K562 (cell line): ENCODE measurements around the gene MAPK8IP2. TPM values are rescaled to one million over a fixed set of nuclear protein-coding genes. Genes with fewer than 3 reads are reported as not detected.

ENCODE experiments used
- CBX1 ChIP-seq: sonication (generic); IDR thresholded peaks from 2 replicates; pipeline ENCODE4 v1.6.1; 2016; ENCODE audit warnings: antibody characterized with exemption, low read depth, mild to moderate bottlenecking
- CREB1 ChIP-seq, 2 experiments: sonication (generic) in 1 of 2; formaldehyde crosslinking in 1 of 2; IDR thresholded peaks; 2 replicates each; pipeline versions ENCODE4 v1.6.1 to v1.8.0; 2012 to 2022; ENCODE audit warnings: inconsistent platforms in 1 of 2, mild to moderate bottlenecking in 1 of 2, missing genetic modification reagents in 1 of 2, moderate library complexity in 1 of 2
- CREM ChIP-seq: IDR thresholded peaks from 2 replicates; pipeline ENCODE4 v1.6.1; 2014; ENCODE audit warnings: antibody characterized with exemption, low read depth
- CTBP1 ChIP-seq: fragments of 450-650 bp; IDR thresholded peaks from 2 replicates; pipeline ENCODE4 v1.6.1; 2016; ENCODE audit warnings: borderline replicate concordance
- CXXC5 ChIP-seq: fragments of 250-450 bp; sonication (Bioruptor Pico); IDR thresholded peaks from 2 replicates; pipeline ENCODE4 v1.8.0; 2022; ENCODE audit warnings: inconsistent platforms, mild to moderate bottlenecking, moderate library complexity
- ESRRA ChIP-seq: fragments of 450-650 bp; IDR thresholded peaks from 2 replicates; pipeline ENCODE4 v1.6.1; 2014; ENCODE audit warnings: low read depth, mild to moderate bottlenecking, moderate library complexity, borderline replicate concordance
- ETV5 ChIP-seq: sonication (generic); formaldehyde crosslinking; IDR thresholded peaks from 2 replicates; pipeline ENCODE4 v1.4.0; 2020; ENCODE audit warnings: low read depth, mild to moderate bottlenecking, missing genetic modification reagents
- HCFC1 ChIP-seq: IDR thresholded peaks from 2 replicates; pipeline ENCODE4 v1.6.1; 2012; ENCODE audit warnings: low read depth, low read length, improper control_type of control experiment
- KLF13 ChIP-seq: fragments of 450-650 bp; IDR thresholded peaks from 2 replicates; pipeline ENCODE4 v1.6.1; 2016; ENCODE audit warnings: missing genetic modification characterization, low read depth, mild to moderate bottlenecking, missing compliant biosample characterization, moderate library complexity, borderline replicate concordance
- LCOR ChIP-seq: sonication (generic); formaldehyde crosslinking; IDR thresholded peaks from 2 replicates; pipeline ENCODE4 v1.8.0; 2022; ENCODE audit warnings: mild to moderate bottlenecking, missing genetic modification reagents
- MEF2A ChIP-seq: IDR thresholded peaks from 2 replicates; pipeline ENCODE4 v1.6.1; 2011; ENCODE audit warnings: low read depth, mild to moderate bottlenecking, low read length, moderate library complexity; ENCODE audit not compliant: control insufficient read depth
- MXI1 ChIP-seq: IDR thresholded peaks from 2 replicates; pipeline ENCODE4 v1.6.1; 2011; ENCODE audit warnings: low read depth, mild to moderate bottlenecking, improper control_type of control experiment, low read length
- NFYB ChIP-seq: IDR thresholded peaks from 2 replicates; pipeline ENCODE4 v1.6.1; 2011; ENCODE audit warnings: mild to moderate bottlenecking, moderate library complexity; ENCODE audit not compliant: insufficient read length; ENCODE audit errors: extremely low read depth
- NRF1 ChIP-seq, 2 experiments: fragments of 450-650 bp; IDR thresholded peaks in 1 of 2; conservative IDR thresholded peaks in 1 of 2; 2 replicates each; pipeline ENCODE4 v1.6.1; 2014; ENCODE audit warnings: mild to moderate bottlenecking in 2 of 2
- PHF8 ChIP-seq: fragments of 200-600 bp; sonication (generic); IDR thresholded peaks from 2 replicates; pipeline ENCODE4 v1.6.1; 2012; ENCODE audit warnings: mixed run types, mild to moderate bottlenecking, inconsistent platforms, low read length, moderate library complexity, borderline replicate concordance
- RAD21 ChIP-seq, 2 experiments: fragments of 250-450 bp in 1 of 2; fragments of 450-650 bp in 1 of 2; sonication (Bioruptor Pico) in 1 of 2; formaldehyde crosslinking in 1 of 2; IDR thresholded peaks in 1 of 2; conservative IDR thresholded peaks in 1 of 2; 2 replicates each; pipeline versions ENCODE4 v1.4.0 to v1.8.0; 2020 to 2022; ENCODE audit warnings: mild to moderate bottlenecking in 2 of 2, moderate library complexity in 1 of 2
- SOX6 ChIP-seq: fragments of 450-650 bp; IDR thresholded peaks from 2 replicates; pipeline ENCODE4 v1.6.1; 2014; ENCODE audit warnings: mild to moderate bottlenecking
- SUPT5H ChIP-seq: fragments of 450-650 bp; IDR thresholded peaks from 2 replicates; pipeline ENCODE4 v1.6.1; 2016
- TBP ChIP-seq: optimal IDR thresholded peaks from 2 replicates; pipeline ENCODE3; 2011; ENCODE audit warnings: low read depth, low read length, improper control_type of control experiment
- ZBTB7A ChIP-seq: IDR thresholded peaks from 2 replicates; pipeline ENCODE4 v1.6.1; 2011; ENCODE audit warnings: low read depth, mild to moderate bottlenecking, low read length, moderate library complexity, borderline replicate concordance; ENCODE audit not compliant: control insufficient read depth
- polyA plus RNA-seq, 8 experiments: library from polyadenylated mRNA; depleted of rRNA in 4 of 8; stranded (reverse) in 5 of 8; unstranded in 3 of 8; fragments of >200 nt; fragmentation: Nextera tagmentation in 2 of 8; fragmentation: Illumina TruSeq in 1 of 8; extraction: Ambion mirVana in 2 of 8; extraction: Trizol in 1 of 8; gene quantifications; 2 replicates each; pipeline versions ENCODE4 v1.2.1 to v1.2.3, GENCODE V29; 2011 to 2014; ENCODE audit warnings: inconsistent platforms in 1 of 8, missing spikeins in 1 of 8
- total RNA-seq, 7 experiments: library from RNA; depleted of rRNA in 6 of 7; stranded (reverse); fragments of >200 nt in 6 of 7; fragmentation: Illumina TruSeq in 2 of 7; extraction: Trizol in 2 of 7; gene quantifications; 2 replicates each; pipeline versions ENCODE4 v1.2.1 to v1.2.3, GENCODE V29; 2011 to 2021; ENCODE audit warnings: low replicate concordance in 1 of 7
- TF ChIP-seq, protein P1 (sequence below): fragments of 250-450 bp; sonication (Bioruptor Pico); IDR thresholded peaks from 2 replicates; pipeline ENCODE4 v1.9.0; 2021; ENCODE audit warnings: mild to moderate bottlenecking, inconsistent platforms
- TF ChIP-seq, protein P2 (sequence below): sonication (generic); formaldehyde crosslinking; IDR thresholded peaks from 2 replicates; pipeline ENCODE4 v1.8.0; 2022; ENCODE audit warnings: missing genetic modification reagents, mild to moderate bottlenecking, moderate library complexity, borderline replicate concordance

MAPK8IP2 gene
- total and polyA plus RNA-seq, 9 of the 15 experiments (the other 6 are each of a cell fraction or from before 2014, with no cell fraction given) = 0.01 to 0.47 (median 0.07) TPM; not detected in 2

DNA sequence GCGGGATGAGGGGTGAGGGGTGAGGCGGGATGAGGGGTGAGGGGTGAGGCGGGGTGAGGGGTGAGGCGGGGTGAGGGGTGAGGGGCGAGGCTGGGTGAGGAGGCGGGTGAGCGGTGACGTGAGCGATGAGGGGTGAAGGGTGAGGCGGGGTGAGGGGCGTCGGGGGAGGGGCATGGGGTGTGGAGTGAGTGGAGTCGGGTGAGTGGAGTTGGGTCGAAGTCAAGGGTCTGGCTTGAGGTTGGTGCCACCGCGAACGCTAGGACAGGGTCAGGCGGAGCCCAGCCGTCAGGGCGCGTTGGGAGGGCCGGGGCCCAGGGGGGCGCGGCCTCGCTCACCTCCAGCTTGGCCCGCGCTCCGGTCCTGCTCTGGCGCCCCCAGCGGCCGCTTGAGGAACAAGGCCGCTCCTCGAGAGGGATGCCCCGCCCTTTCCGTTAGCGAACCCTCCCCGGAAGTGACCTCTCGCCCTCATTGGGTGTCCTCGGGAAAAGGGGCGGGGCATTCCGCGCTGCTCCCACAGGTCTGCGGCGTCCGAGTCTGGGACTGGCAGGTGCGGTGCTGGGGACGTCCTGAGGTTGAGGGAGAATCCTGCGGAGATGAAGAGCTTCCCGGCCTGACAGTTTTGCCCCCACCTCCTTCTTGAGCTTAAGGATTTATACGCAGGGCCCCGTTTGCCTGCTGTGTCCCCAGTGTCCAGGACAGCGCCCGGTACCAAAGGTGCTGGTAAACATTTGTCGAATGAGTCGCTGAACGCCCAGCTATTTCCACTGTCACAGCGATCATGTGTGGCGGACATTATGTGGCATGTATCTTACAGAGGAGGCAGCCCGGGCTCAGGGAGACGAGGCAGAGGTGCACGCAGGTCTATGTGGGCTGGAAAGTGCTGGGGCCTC is 37.8 kb upstream of the MAPK8IP2 start, which contains the start of gene SYCE3 (continued):
- TF ChIP-seq MXI1 (no peak), CXXC5 (peak; percentile 40; the same call in 1 of the 2 replicates), PHF8 (peak; percentile 55; the same call in 1 of the 2 replicates), TBP (peak; percentile 9), CREM (peak; percentile 51), HCFC1 (peak; percentile 33; the same call in 1 of the 2 replicates), KLF13 (tag) (peak; percentile 24; the same call in 1 of the 2 replicates), LCOR (CRISPR knock-in tag) (0 out of 2 replicates have a peak, but pooled peaks have one; percentile 49), CBX1 (no peak), RAD21 (CRISPR knock-in tag; conservative IDR thresholded peaks at IDR 0.05 in 1 of 2, IDR thresholded peaks at IDR 0.05 in 1 of 2) (peak; percentile 49 to 56), CTBP1 (peak; percentile 76), NFYB (peak; percentile 42), CREB1 (IDR thresholded peaks at IDR 0.05) (no peak), CREB1 (CRISPR knock-in tag; IDR thresholded peaks at IDR 0.05) (0 out of 2 replicates have a peak, but pooled peaks have one; percentile 41), ETV5 (CRISPR knock-in tag) (peak; percentile 82), SOX6 (0 out of 2 replicates have a peak, but pooled peaks have one; percentile 31), NRF1 (conservative IDR thresholded peaks at IDR 0.05 in 1 of 2, IDR thresholded peaks at IDR 0.05 in 1 of 2) (peak; percentile 33 to 39; a peak in 3 of 4 replicates), ESRRA (peak; percentile 42), MEF2A (no peak), ZBTB7A (peak; percentile 87), SUPT5H (peak; percentile 39; the same call in 1 of the 2 replicates)
- TF ChIP-seq, protein P1, sequence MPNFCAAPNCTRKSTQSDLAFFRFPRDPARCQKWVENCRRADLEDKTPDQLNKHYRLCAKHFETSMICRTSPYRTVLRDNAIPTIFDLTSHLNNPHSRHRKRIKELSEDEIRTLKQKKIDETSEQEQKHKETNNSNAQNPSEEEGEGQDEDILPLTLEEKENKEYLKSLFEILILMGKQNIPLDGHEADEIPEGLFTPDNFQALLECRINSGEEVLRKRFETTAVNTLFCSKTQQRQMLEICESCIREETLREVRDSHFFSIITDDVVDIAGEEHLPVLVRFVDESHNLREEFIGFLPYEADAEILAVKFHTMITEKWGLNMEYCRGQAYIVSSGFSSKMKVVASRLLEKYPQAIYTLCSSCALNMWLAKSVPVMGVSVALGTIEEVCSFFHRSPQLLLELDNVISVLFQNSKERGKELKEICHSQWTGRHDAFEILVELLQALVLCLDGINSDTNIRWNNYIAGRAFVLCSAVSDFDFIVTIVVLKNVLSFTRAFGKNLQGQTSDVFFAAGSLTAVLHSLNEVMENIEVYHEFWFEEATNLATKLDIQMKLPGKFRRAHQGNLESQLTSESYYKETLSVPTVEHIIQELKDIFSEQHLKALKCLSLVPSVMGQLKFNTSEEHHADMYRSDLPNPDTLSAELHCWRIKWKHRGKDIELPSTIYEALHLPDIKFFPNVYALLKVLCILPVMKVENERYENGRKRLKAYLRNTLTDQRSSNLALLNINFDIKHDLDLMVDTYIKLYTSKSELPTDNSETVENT (CRISPR knock-in tag) = no peak
- TF ChIP-seq, protein P2, sequence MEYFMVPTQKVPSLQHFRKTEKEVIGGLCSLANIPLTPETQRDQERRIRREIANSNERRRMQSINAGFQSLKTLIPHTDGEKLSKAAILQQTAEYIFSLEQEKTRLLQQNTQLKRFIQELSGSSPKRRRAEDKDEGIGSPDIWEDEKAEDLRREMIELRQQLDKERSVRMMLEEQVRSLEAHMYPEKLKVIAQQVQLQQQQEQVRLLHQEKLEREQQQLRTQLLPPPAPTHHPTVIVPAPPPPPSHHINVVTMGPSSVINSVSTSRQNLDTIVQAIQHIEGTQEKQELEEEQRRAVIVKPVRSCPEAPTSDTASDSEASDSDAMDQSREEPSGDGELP (CRISPR knock-in tag) = peak; percentile 59
